OCI-LY1 (cell line): Measurements from ENCODE around the gene CST3.

Experiments used
- H2AFZ ChIP-seq: fragments of 200-600 bp; sonication (generic), shearing (Covaris generic); 2 replicates; pipeline ENCODE4 v1.6.0; 2014; ENCODE audit warnings: antibody characterized with exemption, mild to moderate bottlenecking, low read length
- H3F3A ChIP-seq: fragments of 200-600 bp; sonication (generic), shearing (Covaris generic); 2 replicates; pipeline ENCODE4 v1.6.0; 2014; ENCODE audit warnings: mild to moderate bottlenecking, antibody characterized with exemption, low read length, moderate library complexity; ENCODE audit not compliant: insufficient read depth
- H3K27ac ChIP-seq: fragments of 200-600 bp; sonication (generic); 2 replicates; pipeline ENCODE4 v1.5.1; 2014; ENCODE audit warnings: low read length, mixed run types, mild to moderate bottlenecking, low read depth; ENCODE audit not compliant: poor library complexity, severe bottlenecking
- H3K27me3 ChIP-seq: fragments of 200-600 bp; sonication (generic); 2 replicates; pipeline ENCODE4 v1.6.0; 2014; ENCODE audit warnings: antibody characterized with exemption, mild to moderate bottlenecking, low read length, moderate library complexity; ENCODE audit not compliant: insufficient read depth
- H3K36me3 ChIP-seq: fragments of 200-600 bp; sonication (generic); 2 replicates; pipeline ENCODE4 v1.6.1; 2014; ENCODE audit warnings: mild to moderate bottlenecking, antibody characterized with exemption, low read length, moderate library complexity, mixed read lengths; ENCODE audit not compliant: insufficient read depth
- H3K4me1 ChIP-seq: fragments of 200-600 bp; sonication (generic); 2 replicates; pipeline ENCODE4 v1.5.1; 2014; ENCODE audit warnings: mild to moderate bottlenecking, low read length, moderate library complexity; ENCODE audit not compliant: insufficient read depth, severe bottlenecking
- H3K4me2 ChIP-seq: fragments of 200-600 bp; sonication (generic), shearing (Covaris generic); 2 replicates; pipeline ENCODE4 v1.6.1; 2014; ENCODE audit warnings: low read length
- H3K4me3 ChIP-seq: fragments of 200-600 bp; sonication (generic); 2 replicates; pipeline ENCODE4 v1.5.1; 2014; ENCODE audit warnings: low read length, low read depth, mild to moderate bottlenecking, mixed read lengths; ENCODE audit not compliant: poor library complexity, severe bottlenecking
- H3K79me2 ChIP-seq: fragments of 200-600 bp; shearing (Covaris generic); 2 replicates; pipeline ENCODE4 v1.6.1; 2016; ENCODE audit warnings: mixed run types, low read length, mixed read lengths; ENCODE audit not compliant: insufficient read depth
- H3K9ac ChIP-seq: fragments of 200-600 bp; sonication (generic), shearing (Covaris generic); 2 replicates; pipeline ENCODE4 v1.6.1; 2014; ENCODE audit warnings: mild to moderate bottlenecking, low read length, mixed read lengths
- H3K9me2 ChIP-seq: fragments of 200-600 bp; sonication (generic), shearing (Covaris generic); 2 replicates; pipeline ENCODE4 v1.6.1; 2014; ENCODE audit warnings: low read depth, mild to moderate bottlenecking, low read length, mixed read lengths
- H3K9me3 ChIP-seq: fragments of 200-600 bp; shearing (Covaris generic); 2 replicates; pipeline ENCODE4 v1.6.1; 2014; ENCODE audit warnings: low read length, mixed read lengths
- H4K20me1 ChIP-seq: fragments of 200-600 bp; sonication (generic), shearing (Covaris generic); 2 replicates; pipeline ENCODE4 v1.6.0; 2016; ENCODE audit warnings: mild to moderate bottlenecking, low read length; ENCODE audit not compliant: insufficient read depth
- EZH2 ChIP-seq: fragments of 200-600 bp; sonication (generic), shearing (Covaris generic); IDR thresholded peaks from 2 replicates; pipeline ENCODE4 v1.8.0; 2017; ENCODE audit warnings: borderline replicate concordance, mixed run types, mild to moderate bottlenecking, antibody characterized with exemption, low read length, moderate library complexity, mixed read lengths
- TF ChIP-seq, protein P1 (sequence below): fragments of 200-600 bp; sonication (generic), shearing (Covaris generic); IDR thresholded peaks from 2 replicates; pipeline ENCODE4 v1.5.1; 2017; ENCODE audit warnings: mild to moderate bottlenecking, antibody characterized with exemption, low read length, moderate library complexity, mixed read lengths

The CST3 gene

DNA sequence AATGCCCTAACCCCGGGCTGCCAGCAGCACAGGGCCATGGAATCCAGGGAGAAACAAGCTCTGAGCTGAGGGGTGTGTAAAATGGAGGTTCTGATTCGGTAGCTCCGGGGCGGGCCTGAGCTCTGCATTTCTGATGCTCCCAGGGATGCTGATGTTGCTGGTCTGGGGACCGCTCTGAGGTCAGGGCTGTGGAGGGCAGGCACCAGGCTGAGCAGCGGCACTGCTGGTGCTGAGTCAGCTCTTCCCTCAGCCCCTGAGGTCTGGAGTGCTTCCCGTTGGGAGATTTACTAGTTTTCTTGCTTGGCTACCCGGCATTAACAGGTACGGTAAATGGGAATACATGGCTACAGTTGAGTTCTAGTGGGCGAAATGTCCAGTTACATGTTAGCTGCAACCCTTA is 18.6 kb upstream of the CST3 start:
- Histone ChIP-seq H3K9me2 (no peaks in the 10 kb centered on the region), H3K79me2 (no peaks in the 10 kb centered on the region), H2AFZ (no peak overlapping the region), H3K4me2 (no peak overlapping the region), H3K36me3 (no peaks in the 10 kb centered on the region), H4K20me1 (no peaks in the 10 kb centered on the region), H3K9ac (no peak overlapping the region), H3K4me1 (no peaks in the 10 kb centered on the region), H3K27ac (no peak overlapping the region), H3K9me3 (no peaks in the 10 kb centered on the region), H3F3A (no peaks in the 10 kb centered on the region), H3K4me3 (no peak overlapping the region), H3K27me3 (no peaks in the 10 kb centered on the region)
- TF ChIP-seq EZH2, result no peak
- TF ChIP-seq, protein P1, sequence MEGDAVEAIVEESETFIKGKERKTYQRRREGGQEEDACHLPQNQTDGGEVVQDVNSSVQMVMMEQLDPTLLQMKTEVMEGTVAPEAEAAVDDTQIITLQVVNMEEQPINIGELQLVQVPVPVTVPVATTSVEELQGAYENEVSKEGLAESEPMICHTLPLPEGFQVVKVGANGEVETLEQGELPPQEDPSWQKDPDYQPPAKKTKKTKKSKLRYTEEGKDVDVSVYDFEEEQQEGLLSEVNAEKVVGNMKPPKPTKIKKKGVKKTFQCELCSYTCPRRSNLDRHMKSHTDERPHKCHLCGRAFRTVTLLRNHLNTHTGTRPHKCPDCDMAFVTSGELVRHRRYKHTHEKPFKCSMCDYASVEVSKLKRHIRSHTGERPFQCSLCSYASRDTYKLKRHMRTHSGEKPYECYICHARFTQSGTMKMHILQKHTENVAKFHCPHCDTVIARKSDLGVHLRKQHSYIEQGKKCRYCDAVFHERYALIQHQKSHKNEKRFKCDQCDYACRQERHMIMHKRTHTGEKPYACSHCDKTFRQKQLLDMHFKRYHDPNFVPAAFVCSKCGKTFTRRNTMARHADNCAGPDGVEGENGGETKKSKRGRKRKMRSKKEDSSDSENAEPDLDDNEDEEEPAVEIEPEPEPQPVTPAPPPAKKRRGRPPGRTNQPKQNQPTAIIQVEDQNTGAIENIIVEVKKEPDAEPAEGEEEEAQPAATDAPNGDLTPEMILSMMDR, result no peak

DNA sequence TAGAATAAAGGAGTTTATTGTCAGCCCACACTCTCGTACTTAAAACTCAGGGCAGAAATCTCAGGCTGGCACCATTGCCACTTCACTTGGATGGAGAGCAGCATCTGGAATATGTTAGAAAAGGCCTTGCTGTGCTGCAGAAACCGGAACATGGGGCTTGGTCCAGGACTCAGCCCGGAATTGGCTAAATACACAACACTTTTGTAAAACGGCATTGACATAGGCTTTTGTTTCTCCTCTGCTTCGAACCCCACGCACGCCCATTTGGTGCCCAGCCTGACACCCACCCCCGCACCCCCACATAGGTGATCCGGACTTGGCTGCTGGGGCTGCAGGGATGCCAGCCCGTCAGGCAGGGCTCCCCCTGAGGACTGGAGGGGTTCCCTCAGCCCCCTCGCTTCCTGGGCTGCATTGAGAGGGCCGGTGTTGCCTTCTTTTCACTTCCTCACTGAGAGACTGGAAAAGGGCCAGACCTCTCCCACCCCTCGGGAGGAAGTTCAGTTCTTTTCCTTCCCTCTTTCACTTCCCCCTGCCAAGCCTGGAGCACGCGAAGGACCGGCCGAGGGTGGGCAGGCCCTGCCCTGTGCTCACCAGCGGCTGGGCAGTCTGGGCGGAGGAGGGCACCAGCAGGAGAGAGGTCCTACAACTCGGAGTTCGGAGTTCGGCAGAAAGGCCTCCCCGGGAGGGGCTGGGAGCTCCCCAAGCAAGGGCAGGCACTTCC is 17.9 kb upstream of the CST3 start:
- H3F3A ChIP-seq, result no peaks in the 10 kb centered on the region
- no peaks in the 10 kb centered on the region for H3K4me1 ChIP-seq
- H3K4me2 ChIP-seq, result no peak overlapping the region
- H4K20me1 ChIP-seq, result no peaks in the 10 kb centered on the region
- no peaks in the 10 kb centered on the region for H3K27me3 ChIP-seq
- H3K9me3 ChIP-seq, result no peaks in the 10 kb centered on the region
- no peak overlapping the region for H3K27ac ChIP-seq
- no peaks in the 10 kb centered on the region for H3K9me2 ChIP-seq
- no peak overlapping the region for H2AFZ ChIP-seq
- no peaks in the 10 kb centered on the region for H3K79me2 ChIP-seq
- no peak overlapping the region for H3K4me3 ChIP-seq
- TF ChIP-seq, protein P1, result no peak
- TF ChIP-seq EZH2, result no peak
- no peaks in the 10 kb centered on the region for H3K36me3 ChIP-seq
- H3K9ac ChIP-seq, result no peak overlapping the region

DNA sequence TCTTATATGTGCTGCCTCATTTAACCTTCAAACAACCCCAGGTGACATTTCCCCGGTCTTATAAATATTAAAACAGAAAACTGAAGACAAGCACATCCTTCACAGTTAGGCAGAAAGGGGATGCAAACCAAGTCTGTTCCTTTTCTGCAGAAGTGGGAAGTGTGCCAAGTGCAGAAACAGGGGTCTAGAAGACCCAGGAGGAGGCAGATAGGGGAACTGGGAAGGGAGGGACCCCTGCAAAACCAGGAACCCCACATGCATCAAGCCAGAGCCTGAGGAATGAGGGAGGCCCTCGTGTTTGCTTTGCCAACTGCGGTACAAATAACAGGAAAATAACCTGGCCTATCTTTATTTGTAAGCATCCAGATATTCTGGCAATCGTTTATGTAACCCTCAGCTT is 17.0 kb upstream of the CST3 start:
- no peak overlapping the region for H3K4me3 ChIP-seq
- no peaks in the 10 kb centered on the region for H3K9me3 ChIP-seq
- H4K20me1 ChIP-seq, result no peaks in the 10 kb centered on the region
- no peaks in the 10 kb centered on the region for H3K79me2 ChIP-seq
- H3K4me1 ChIP-seq, result no peaks in the 10 kb centered on the region
- H3K9me2 ChIP-seq, result no peaks in the 10 kb centered on the region
- no peaks in the 10 kb centered on the region for H3F3A ChIP-seq
- H3K27me3 ChIP-seq, result no peaks in the 10 kb centered on the region
- no peak overlapping the region for H3K27ac ChIP-seq
- H2AFZ ChIP-seq, result no peak overlapping the region
- H3K36me3 ChIP-seq, result no peaks in the 10 kb centered on the region
- TF ChIP-seq, protein P1, result no peak
- no peak for TF ChIP-seq EZH2
- H3K9ac ChIP-seq, result no peak overlapping the region
- no peak overlapping the region for H3K4me2 ChIP-seq
